ENCODE data around the gene TTC28.
"Not testable (repeated sequence)": the region's sequence is repeated elsewhere in the genome, so short reads cannot be mapped to it uniquely, and the experiment has no call there.

Gene TTC28

GRCh38 chr22:28529144-28529543 is 150.5 kb downstream of the TTC28 start:
- not testable (repeated sequence) for H3K36me3 ChIP-seq (ENCODE audit: insufficient read depth, low read length); H2AFZ ChIP-seq (ENCODE audit: low read length, unreplicated experiment); H3K79me2 ChIP-seq (ENCODE audit: control insufficient read depth, insufficient read depth, low read length, unreplicated experiment); H3K27ac ChIP-seq (ENCODE audit: low read depth, low read length); H3K4me1 ChIP-seq (ENCODE audit: control insufficient read depth, insufficient read depth, low read length, unreplicated experiment); H3K27me3 ChIP-seq (ENCODE audit: insufficient read depth, low read length); H3K4me3 ChIP-seq (ENCODE audit: low read depth, low read length)

GRCh38 chr22:28521451-28521850 is 158.2 kb downstream of the TTC28 start:
- H3K4me1 ChIP-seq (ENCODE audit: control insufficient read depth, insufficient read depth, low read length, unreplicated experiment): no peaks in the 10 kb centered on the region
- H3K36me3 ChIP-seq (ENCODE audit: insufficient read depth, low read length): no peaks in the 10 kb centered on the region
- no peak overlapping the region for H2AFZ ChIP-seq (ENCODE audit: low read length, unreplicated experiment)

GRCh38 chr22:28514321-28514821 is 165.3 kb downstream of the TTC28 start:
- H3K79me2 ChIP-seq (ENCODE audit: control insufficient read depth, insufficient read depth, low read length, unreplicated experiment): no peaks in the 10 kb centered on the region
- no peaks in the 10 kb centered on the region for H3K27me3 ChIP-seq (ENCODE audit: insufficient read depth, low read length)
- H3K4me3 ChIP-seq (ENCODE audit: low read depth, low read length): no peak overlapping the region
- H3K36me3 ChIP-seq (ENCODE audit: insufficient read depth, low read length): no peaks in the 10 kb centered on the region
- H3K4me1 ChIP-seq (ENCODE audit: control insufficient read depth, insufficient read depth, low read length, unreplicated experiment): no peaks in the 10 kb centered on the region
- H3K27ac ChIP-seq (ENCODE audit: low read depth, low read length): no peak overlapping the region
- no peak overlapping the region for H2AFZ ChIP-seq (ENCODE audit: low read length, unreplicated experiment)

More at GRCh38 chr22:28521451-28521850, 158.2 kb downstream of the TTC28 start:
- no peak overlapping the region for H3K27ac ChIP-seq (ENCODE audit: low read depth, low read length)
- no peak overlapping the region for H3K4me3 ChIP-seq (ENCODE audit: low read depth, low read length)
- no peaks in the 10 kb centered on the region for H3K79me2 ChIP-seq (ENCODE audit: control insufficient read depth, insufficient read depth, low read length, unreplicated experiment)
- no peaks in the 10 kb centered on the region for H3K27me3 ChIP-seq (ENCODE audit: insufficient read depth, low read length)

GRCh38 chr22:28512387-28512786 is 167.3 kb downstream of the TTC28 start:
- H3K4me1 ChIP-seq (ENCODE audit: control insufficient read depth, insufficient read depth, low read length, unreplicated experiment); H3K79me2 ChIP-seq (ENCODE audit: control insufficient read depth, insufficient read depth, low read length, unreplicated experiment); H3K36me3 ChIP-seq (ENCODE audit: insufficient read depth, low read length); H2AFZ ChIP-seq (ENCODE audit: low read length, unreplicated experiment); H3K4me3 ChIP-seq (ENCODE audit: low read depth, low read length); H3K27me3 ChIP-seq (ENCODE audit: insufficient read depth, low read length); H3K27ac ChIP-seq (ENCODE audit: low read depth, low read length): not testable (repeated sequence)

GRCh38 chr22:28507896-28508295 is 171.7 kb downstream of the TTC28 start:
- H2AFZ ChIP-seq (ENCODE audit: low read length, unreplicated experiment): no peak overlapping the region
- H3K79me2 ChIP-seq (ENCODE audit: control insufficient read depth, insufficient read depth, low read length, unreplicated experiment): no peaks in the 10 kb centered on the region
- no peaks in the 10 kb centered on the region for H3K36me3 ChIP-seq (ENCODE audit: insufficient read depth, low read length)
- no peak overlapping the region for H3K27ac ChIP-seq (ENCODE audit: low read depth, low read length)
- H3K4me3 ChIP-seq (ENCODE audit: low read depth, low read length): no peak overlapping the region
- no peaks in the 10 kb centered on the region for H3K4me1 ChIP-seq (ENCODE audit: control insufficient read depth, insufficient read depth, low read length, unreplicated experiment)
- H3K27me3 ChIP-seq (ENCODE audit: insufficient read depth, low read length): no peaks in the 10 kb centered on the region

- H3K36me3 ChIP-seq (ENCODE audit: insufficient read depth, low read length): no peaks in the 10 kb centered on the region
- no peaks in the 10 kb centered on the region for H3K27me3 ChIP-seq (ENCODE audit: insufficient read depth, low read length)
- H2AFZ ChIP-seq (ENCODE audit: low read length, unreplicated experiment): no peak overlapping the region
- no peaks in the 10 kb centered on the region for H3K79me2 ChIP-seq (ENCODE audit: control insufficient read depth, insufficient read depth, low read length, unreplicated experiment)
- H3K27ac ChIP-seq (ENCODE audit: low read depth, low read length): no peak overlapping the region
- no peaks in the 10 kb centered on the region for H3K4me1 ChIP-seq (ENCODE audit: control insufficient read depth, insufficient read depth, low read length, unreplicated experiment)
- no peak overlapping the region for H3K4me3 ChIP-seq (ENCODE audit: low read depth, low read length)
Measured at GRCh38 chr22:28506150-28506535, 173.5 kb downstream of the TTC28 start.

- Histone ChIP-seq H3K36me3 (ENCODE audit: insufficient read depth, low read length) (no peaks in the 10 kb centered on the region), H2AFZ (ENCODE audit: low read length, unreplicated experiment) (no peak overlapping the region), H3K4me3 (ENCODE audit: low read depth, low read length) (no peak overlapping the region), H3K4me1 (ENCODE audit: control insufficient read depth, insufficient read depth, low read length, unreplicated experiment) (no peaks in the 10 kb centered on the region), H3K27me3 (ENCODE audit: insufficient read depth, low read length) (no peaks in the 10 kb centered on the region), H3K27ac (ENCODE audit: low read depth, low read length) (no peak overlapping the region), H3K79me2 (ENCODE audit: control insufficient read depth, insufficient read depth, low read length, unreplicated experiment) (no peaks in the 10 kb centered on the region)
Measured at GRCh38 chr22:28505416-28506149, 174.1 kb downstream of the TTC28 start.

GRCh38 chr22:28500006-28500405 is 179.6 kb downstream of the TTC28 start:
- Histone ChIP-seq H3K4me1 (ENCODE audit: control insufficient read depth, insufficient read depth, low read length, unreplicated experiment) (no peaks in the 10 kb centered on the region), H3K4me3 (ENCODE audit: low read depth, low read length) (no peak overlapping the region), H3K36me3 (ENCODE audit: insufficient read depth, low read length) (no peaks in the 10 kb centered on the region), H2AFZ (ENCODE audit: low read length, unreplicated experiment) (no peak overlapping the region), H3K27ac (ENCODE audit: low read depth, low read length) (no peak overlapping the region), H3K79me2 (ENCODE audit: control insufficient read depth, insufficient read depth, low read length, unreplicated experiment) (no peaks in the 10 kb centered on the region), H3K27me3 (ENCODE audit: insufficient read depth, low read length) (no peaks in the 10 kb centered on the region)

GRCh38 chr22:28498044-28498443 is 181.6 kb downstream of the TTC28 start:
- H2AFZ ChIP-seq (ENCODE audit: low read length, unreplicated experiment): no peak overlapping the region
- no peaks in the 10 kb centered on the region for H3K36me3 ChIP-seq (ENCODE audit: insufficient read depth, low read length)
- H3K79me2 ChIP-seq (ENCODE audit: control insufficient read depth, insufficient read depth, low read length, unreplicated experiment): no peaks in the 10 kb centered on the region
- H3K27ac ChIP-seq (ENCODE audit: low read depth, low read length): no peak overlapping the region
- no peaks in the 10 kb centered on the region for H3K4me1 ChIP-seq (ENCODE audit: control insufficient read depth, insufficient read depth, low read length, unreplicated experiment)
- H3K27me3 ChIP-seq (ENCODE audit: insufficient read depth, low read length): no peaks in the 10 kb centered on the region
- no peak overlapping the region for H3K4me3 ChIP-seq (ENCODE audit: low read depth, low read length)

- H3K4me3 ChIP-seq (ENCODE audit: low read depth, low read length): no peak overlapping the region
- no peaks in the 10 kb centered on the region for H3K27me3 ChIP-seq (ENCODE audit: insufficient read depth, low read length)
- no peak overlapping the region for H3K27ac ChIP-seq (ENCODE audit: low read depth, low read length)
- H3K4me1 ChIP-seq (ENCODE audit: control insufficient read depth, insufficient read depth, low read length, unreplicated experiment): no peaks in the 10 kb centered on the region
- H2AFZ ChIP-seq (ENCODE audit: low read length, unreplicated experiment): no peak overlapping the region
- no peaks in the 10 kb centered on the region for H3K79me2 ChIP-seq (ENCODE audit: control insufficient read depth, insufficient read depth, low read length, unreplicated experiment)
- H3K36me3 ChIP-seq (ENCODE audit: insufficient read depth, low read length): no peaks in the 10 kb centered on the region
Measured at GRCh38 chr22:28497188-28497587, 182.5 kb downstream of the TTC28 start.

GRCh38 chr22:28491289-28491688 is 188.4 kb downstream of the TTC28 start:
- not testable (repeated sequence) for H3K27ac ChIP-seq (ENCODE audit: low read depth, low read length); H2AFZ ChIP-seq (ENCODE audit: low read length, unreplicated experiment); H3K4me1 ChIP-seq (ENCODE audit: control insufficient read depth, insufficient read depth, low read length, unreplicated experiment); H3K4me3 ChIP-seq (ENCODE audit: low read depth, low read length); H3K27me3 ChIP-seq (ENCODE audit: insufficient read depth, low read length); H3K36me3 ChIP-seq (ENCODE audit: insufficient read depth, low read length); H3K79me2 ChIP-seq (ENCODE audit: control insufficient read depth, insufficient read depth, low read length, unreplicated experiment)
